GM19043 (cell line): ENCODE measurements around the gene KRTAP27-1.

Experiments used
- ATAC-seq: cut with Tn5 transposase; IDR thresholded peaks from one replicate; pipeline ENCODE4 v1.9.1; 2021; ENCODE audit warnings: low read depth; ENCODE audit not compliant: unreplicated experiment

The KRTAP27-1 gene

GRCh38 chr21:30337276-30337744, at the start of gene KRTAP27-1:
Gene KRTAP27-1 (minus strand): TSS chr21:30337694. CDS start chr21:30337668, 26 bp downstream.
- ATAC-seq = no peak

DNA sequence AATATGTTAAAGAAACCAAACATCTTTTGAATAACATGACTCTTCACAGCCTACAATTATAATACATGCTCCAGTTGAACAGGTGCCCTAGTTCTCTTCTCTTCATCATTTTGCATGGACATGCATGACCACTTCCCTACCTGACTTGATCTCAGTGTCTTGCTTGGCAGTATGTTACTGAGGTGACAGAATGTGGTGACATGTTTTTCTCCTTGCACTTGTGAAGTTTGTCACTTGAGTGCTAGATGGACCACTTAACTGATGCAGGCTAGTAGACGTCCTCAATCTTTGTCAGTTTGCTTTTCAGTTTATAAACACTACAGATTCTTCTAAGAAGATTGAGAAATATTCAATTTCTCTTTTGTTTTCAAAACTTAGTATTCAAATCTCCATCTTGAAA, 44.7 kb upstream of the KRTAP27-1 start:
- ATAC-seq = no peak

GRCh38 chr21:30372139-30372770, 34.8 kb upstream of the KRTAP27-1 start, which contains the start of gene KRTAP13-2:
Gene KRTAP13-2 (minus strand): TSS chr21:30372271. CDS start chr21:30372213, 58 bp downstream.
- no peak for ATAC-seq

DNA sequence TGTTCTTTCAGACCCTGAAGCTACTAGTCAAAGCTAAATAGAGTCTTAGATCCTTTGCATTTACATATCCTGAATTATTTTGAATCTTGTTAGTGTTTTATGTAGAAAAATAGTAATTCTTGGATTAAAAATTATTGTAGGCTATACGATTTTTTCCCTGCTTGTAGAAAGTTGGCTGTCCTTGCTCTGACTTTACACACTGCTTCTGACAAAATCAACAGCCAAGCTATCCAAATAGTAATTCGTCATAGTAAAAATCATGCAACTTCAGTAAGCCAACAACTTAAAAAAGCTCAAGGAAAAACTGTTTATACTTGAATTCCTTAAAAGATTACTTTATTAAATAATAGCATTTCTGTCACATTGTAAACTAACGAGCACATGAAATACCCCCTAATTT, 18.4 kb upstream of the KRTAP27-1 start:
- no peak for ATAC-seq

DNA sequence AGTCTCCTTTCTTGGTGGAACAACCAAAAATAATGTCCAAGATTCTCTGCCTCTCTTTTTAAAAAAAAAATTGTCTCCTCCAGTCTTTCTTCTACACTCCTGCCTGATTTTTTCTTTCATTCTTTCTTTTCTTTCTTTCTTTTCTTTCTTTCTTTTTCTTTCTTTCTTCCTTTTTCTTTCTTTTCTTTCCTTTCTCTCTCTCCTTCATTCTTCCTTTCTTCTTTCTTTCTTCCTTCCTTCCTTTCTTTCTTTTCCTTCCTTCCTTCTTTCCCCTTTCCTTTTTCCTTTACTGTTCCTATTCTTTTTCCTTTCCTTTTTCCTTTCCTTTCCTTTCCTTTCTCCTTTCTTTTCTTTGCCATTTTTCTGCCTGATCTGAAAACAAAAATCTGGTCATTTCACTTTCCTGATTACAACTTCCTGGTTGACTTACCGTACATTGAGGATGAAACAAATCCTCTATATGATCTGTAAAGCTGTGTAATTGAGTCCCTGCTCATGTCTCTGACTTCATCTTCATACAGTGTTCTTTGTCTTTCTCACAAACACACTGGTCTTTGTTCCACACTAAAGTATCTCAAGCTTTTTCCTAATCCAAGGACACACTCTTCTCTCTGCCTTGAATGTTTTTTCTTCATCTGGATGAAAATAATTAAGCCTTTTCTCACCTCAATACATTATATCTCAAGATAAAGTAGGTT, 17.0 kb upstream of the KRTAP27-1 start:
- ATAC-seq = no peak

- no peak for ATAC-seq
Measured at GRCh38 chr21:30351534-30351933, 14.0 kb upstream of the KRTAP27-1 start.

GRCh38 chr21:30349572-30349971, 12.1 kb upstream of the KRTAP27-1 start:
- no peak for ATAC-seq

GRCh38 chr21:30348506-30348905, 11.0 kb upstream of the KRTAP27-1 start, which contains the start of gene KRTAP23-1:
Gene KRTAP23-1 (minus strand): TSS chr21:30348606. CDS start chr21:30348606, 0 bp downstream.
- ATAC-seq = no peak

GRCh38 chr21:30345014-30345413, 7.5 kb upstream of the KRTAP27-1 start:
- ATAC-seq = no peak

DNA sequence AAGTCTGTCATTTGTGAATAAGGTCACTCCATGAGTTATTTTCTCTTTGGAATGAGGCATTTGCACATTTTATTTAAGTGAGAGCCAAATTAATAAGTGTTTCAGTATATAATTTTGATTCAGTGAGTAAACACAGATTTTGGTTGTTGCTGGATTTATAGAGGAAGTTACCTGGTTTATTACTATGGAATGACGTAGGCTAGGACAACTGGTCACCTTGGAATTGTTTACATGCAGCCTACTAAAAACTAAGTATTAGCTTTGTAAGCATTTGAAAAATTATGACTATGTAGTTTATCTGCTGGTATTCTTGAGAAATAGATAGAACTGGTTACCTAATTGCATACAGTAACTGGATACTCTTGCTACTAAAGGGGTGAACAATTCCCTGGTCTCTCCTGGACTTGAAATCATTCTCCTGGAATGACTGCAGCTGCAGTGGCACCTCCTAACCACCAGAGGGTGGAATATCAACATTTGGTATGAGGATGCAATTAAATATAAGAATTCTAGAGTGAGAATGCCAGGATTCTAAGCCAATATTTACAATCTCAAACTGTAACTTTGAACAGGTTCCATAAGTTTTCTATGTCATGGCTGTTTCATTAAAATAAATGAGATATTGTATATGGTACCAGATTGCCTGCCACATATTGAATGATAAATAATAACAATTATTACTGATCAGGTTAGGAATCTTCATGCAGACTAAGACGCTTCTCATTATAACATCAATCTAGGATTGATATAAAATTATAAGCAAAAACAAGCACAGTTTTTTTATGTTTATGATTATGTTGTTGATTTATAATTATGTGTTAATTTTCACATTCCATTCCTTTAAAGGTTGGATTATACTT, 3.5 kb upstream of the KRTAP27-1 start:
- no peak for ATAC-seq

DNA sequence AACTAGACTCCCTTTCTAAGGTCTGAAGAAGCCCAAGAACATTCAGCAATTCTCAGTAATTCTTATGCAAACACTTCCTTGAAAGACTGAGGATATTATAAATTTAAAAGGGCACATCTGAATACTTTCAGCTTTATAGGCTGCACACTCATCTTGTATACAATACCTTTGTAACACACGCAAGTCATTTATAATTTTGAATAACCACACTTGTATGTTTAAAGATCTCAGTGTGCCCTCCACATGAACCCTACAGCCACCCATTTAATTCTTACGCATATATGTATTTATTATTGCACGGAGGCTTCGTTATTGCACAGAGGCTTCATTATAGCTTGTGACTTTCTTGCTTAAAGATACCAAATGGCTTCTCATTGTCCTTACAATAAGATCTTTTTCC, 1.2 kb upstream of the KRTAP27-1 start:
- no peak for ATAC-seq

DNA sequence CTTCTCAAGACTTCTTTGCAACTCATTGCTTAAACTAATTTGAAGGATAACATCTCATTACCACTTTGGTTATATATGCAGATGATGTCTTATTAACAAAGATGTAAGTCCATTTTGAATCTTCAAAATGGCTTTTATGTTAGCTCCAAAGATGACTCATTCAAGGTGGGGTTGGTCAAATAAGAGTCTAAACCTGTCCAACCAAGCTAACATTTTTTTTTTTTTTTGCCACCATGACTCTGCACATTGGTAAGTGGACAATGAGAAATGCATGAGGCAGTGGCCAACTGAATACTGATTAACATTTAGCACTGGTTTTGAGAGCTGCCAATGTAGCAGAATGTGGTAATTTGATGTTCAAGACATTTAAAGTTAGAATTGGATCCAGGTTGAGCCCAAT, 278 bp upstream of the KRTAP27-1 start:
- ATAC-seq = no peak

GRCh38 chr21:30336596-30336995, 898 bp downstream of the KRTAP27-1 start:
- ATAC-seq = no peak

- no peak for ATAC-seq
Measured at GRCh38 chr21:30333736-30334135, 3.8 kb downstream of the KRTAP27-1 start.

DNA sequence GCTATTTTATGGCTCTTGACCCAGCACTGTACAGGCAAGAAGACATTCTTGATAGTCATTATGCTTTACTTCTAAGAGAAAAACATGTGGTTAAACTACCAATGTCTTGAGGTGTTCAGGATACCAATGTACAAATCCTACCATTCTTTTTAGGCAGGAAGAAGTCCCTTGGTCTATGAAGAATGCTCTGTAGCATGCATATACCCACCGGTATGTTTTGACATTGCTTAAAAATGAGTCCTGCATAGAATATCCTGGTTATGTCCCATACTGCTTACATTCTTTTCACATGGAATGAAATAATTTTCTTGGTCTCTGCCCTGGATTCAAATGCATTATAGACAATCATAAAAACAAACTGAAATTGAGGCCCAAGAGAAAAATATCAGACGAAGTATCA, 4.8 kb downstream of the KRTAP27-1 start:
- ATAC-seq = no peak

GRCh38 chr21:30329203-30329875, 8.2 kb downstream of the KRTAP27-1 start:
- ATAC-seq = no peak

- no peak for ATAC-seq
Measured at GRCh38 chr21:30326390-30326789, 11.1 kb downstream of the KRTAP27-1 start.

GRCh38 chr21:30320215-30320614, 17.3 kb downstream of the KRTAP27-1 start, which contains the start of gene KRTAP26-1:
Gene KRTAP26-1 (minus strand): TSS chr21:30320315. CDS start chr21:30320035, 280 bp downstream.
- ATAC-seq = no peak

- no peak for ATAC-seq
Measured at GRCh38 chr21:30315701-30316100, 21.8 kb downstream of the KRTAP27-1 start.

DNA sequence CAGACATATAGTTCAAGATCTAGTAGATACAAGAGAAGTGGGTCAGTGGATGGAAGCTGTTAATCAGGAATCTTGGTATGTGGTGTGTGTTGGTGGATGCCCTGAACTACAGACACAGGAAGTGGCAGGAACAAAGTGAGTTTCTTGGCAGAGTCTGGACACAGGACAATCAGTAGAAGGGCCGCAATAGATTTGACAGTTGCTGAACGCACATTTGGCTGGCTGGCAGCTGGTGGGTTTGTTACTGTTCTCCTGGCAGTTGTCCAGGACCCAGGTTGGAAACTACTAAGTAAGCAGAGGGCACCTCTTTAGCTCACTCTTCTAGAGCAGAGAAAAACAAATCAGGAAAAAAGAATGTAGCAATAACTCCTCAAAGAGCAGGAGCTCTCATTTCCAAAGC, 30.6 kb downstream of the KRTAP27-1 start:
- no peak for ATAC-seq
